Nephron progenitor cell (in vitro differentiated cells): Measurements from ENCODE around the gene SIDT1.

ENCODE experiments used
- DNase-seq: peaks from one replicate; pipeline ENCODE4 v3.0.0; 2021
- H3K27ac Mint-ChIP-seq: 2 replicates; pipeline ENCODE4 v1.8.0; 2021; ENCODE audit warnings: mild to moderate bottlenecking, moderate library complexity, mixed read lengths
- H3K27me3 Mint-ChIP-seq: 2 replicates; pipeline ENCODE4 v1.8.0; 2021; ENCODE audit warnings: mild to moderate bottlenecking, low read depth, mixed read lengths; ENCODE audit not compliant: poor library complexity
- H3K36me3 Mint-ChIP-seq: 2 replicates; pipeline ENCODE4 v1.8.0; 2021; ENCODE audit warnings: low read depth, mixed read lengths
- H3K4me1 Mint-ChIP-seq: 2 replicates; pipeline ENCODE4 v1.8.0; 2021; ENCODE audit warnings: mixed read lengths
- H3K4me3 Mint-ChIP-seq: 2 replicates; pipeline ENCODE4 v1.8.0; 2021; ENCODE audit warnings: mild to moderate bottlenecking, moderate library complexity, mixed read lengths
- H3K9me3 Mint-ChIP-seq: 2 replicates; pipeline ENCODE4 v1.8.0; 2021; ENCODE audit warnings: mild to moderate bottlenecking, moderate library complexity, mixed read lengths
- TF ChIP-seq, protein P1 (sequence below): fragments of 200-600 bp; sonication (generic); IDR thresholded peaks from 2 replicates; pipeline ENCODE4 v1.5.0; 2021; ENCODE audit warnings: antibody characterized with exemption

SIDT1 gene

DNA sequence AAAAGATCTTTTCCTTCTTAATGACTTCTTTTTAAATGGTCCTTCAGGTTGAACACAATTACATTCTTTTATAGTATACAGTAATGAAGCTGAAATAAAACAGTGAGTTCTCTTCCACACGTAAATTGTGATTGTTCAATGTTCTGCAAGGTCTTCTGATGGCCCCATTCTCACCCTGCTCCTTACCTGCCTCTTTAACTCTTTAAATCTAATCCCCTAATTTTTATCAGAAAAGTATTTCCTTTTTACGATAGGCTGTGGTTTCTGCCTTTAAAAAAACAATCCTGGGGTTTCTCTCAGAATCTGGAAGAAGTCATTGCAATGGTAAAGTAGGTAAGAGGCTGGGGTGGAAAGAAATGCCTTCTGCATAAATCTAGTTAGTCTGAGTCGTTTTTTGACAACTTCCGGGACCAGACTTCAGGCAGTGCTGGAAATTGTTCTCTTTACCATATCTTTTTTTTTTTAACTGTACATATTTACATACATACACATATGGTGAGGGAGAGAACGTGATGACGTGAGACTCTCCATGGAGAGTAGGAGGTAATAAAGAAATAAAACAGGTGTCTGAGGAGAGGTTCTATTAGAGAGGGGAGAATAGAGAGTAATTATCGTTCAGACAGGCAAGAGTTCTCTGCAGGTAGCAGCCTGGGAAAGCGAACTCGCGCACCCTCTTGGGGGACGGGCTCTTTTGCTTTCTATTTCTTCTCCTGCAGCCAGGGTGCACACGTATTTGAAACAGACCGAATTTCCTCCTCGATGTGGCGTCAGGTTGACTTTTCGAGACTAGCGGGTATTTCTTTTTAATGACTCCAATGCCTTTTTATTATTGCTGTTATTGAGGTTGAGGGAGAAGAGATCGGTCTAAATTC, at the start of gene SIDT1:
Gene SIDT1 (plus strand): TSS at position 730 of the 872 bp plus-strand sequence. CDS start 467 bp downstream, outside the sequence.
- Mint-ChIP-seq H3K27me3 (peaks cover 100% of the 10 kb centered on the region), H3K27ac (no peak within 1 kb of the TSS), H3K4me3 (peak within 1 kb of the TSS; percentile 90), H3K9me3 (no peaks in the 10 kb centered on the region), H3K4me1 (peaks cover 15% of the 10 kb centered on the region), H3K36me3 (no peaks in the 10 kb centered on the region)
- TF ChIP-seq, protein P1, sequence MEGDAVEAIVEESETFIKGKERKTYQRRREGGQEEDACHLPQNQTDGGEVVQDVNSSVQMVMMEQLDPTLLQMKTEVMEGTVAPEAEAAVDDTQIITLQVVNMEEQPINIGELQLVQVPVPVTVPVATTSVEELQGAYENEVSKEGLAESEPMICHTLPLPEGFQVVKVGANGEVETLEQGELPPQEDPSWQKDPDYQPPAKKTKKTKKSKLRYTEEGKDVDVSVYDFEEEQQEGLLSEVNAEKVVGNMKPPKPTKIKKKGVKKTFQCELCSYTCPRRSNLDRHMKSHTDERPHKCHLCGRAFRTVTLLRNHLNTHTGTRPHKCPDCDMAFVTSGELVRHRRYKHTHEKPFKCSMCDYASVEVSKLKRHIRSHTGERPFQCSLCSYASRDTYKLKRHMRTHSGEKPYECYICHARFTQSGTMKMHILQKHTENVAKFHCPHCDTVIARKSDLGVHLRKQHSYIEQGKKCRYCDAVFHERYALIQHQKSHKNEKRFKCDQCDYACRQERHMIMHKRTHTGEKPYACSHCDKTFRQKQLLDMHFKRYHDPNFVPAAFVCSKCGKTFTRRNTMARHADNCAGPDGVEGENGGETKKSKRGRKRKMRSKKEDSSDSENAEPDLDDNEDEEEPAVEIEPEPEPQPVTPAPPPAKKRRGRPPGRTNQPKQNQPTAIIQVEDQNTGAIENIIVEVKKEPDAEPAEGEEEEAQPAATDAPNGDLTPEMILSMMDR = no peak
- peak; percentile 12 for DNase-seq

DNA sequence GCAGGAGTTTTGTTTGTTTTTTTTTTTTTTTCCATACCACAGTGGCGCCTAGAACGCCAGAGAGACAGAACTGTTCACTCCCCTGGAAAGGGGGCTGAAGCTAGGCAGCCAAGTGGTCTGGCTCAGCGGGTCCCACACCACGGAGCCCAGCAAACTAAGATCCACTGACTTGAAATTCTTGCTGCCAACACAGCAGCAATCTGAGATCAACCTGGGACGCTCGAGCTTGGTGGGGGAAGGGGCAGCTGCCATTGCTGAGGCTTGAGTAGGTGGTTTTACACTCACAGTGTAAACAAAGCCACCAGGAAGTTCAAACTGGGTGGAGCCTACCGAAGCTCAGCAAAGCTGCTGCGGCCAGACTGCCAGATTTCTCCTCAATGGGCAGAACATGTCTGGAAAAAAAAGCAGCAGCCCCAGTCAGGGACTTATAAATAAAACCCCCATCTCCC, 47.2 kb upstream of the SIDT1 start:
- peaks cover 75% of the 10 kb centered on the region for H3K36me3 Mint-ChIP-seq
- H3K27me3 Mint-ChIP-seq = peaks cover 3% of the 10 kb centered on the region
- H3K4me1 Mint-ChIP-seq = no peaks in the 10 kb centered on the region
- peaks cover 53% of the 10 kb centered on the region for H3K9me3 Mint-ChIP-seq
- DNase-seq = no peak
- TF ChIP-seq, protein P1 = no peak
- no peak overlapping the region for H3K27ac Mint-ChIP-seq
- no peak overlapping the region for H3K4me3 Mint-ChIP-seq

DNA sequence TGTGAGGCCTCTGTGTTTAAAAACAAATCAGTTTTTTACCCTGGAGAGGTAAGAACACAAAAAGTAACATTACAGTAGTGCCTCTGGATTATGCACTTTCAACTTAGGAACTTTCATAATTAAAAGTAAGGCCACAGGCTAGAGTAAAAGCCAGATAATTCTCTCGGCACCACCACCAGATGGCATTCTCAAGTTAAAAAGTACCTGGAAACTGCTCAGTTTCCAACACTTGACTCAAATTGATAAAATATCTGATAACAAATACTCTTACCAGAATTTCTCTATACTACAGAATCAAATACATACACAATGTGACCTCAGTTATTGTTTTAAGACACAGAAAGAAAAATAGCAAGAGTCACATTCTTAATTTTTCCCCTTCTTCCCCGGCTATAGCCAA, 37.3 kb upstream of the SIDT1 start:
- DNase-seq = peak; percentile 6
- no peaks in the 10 kb centered on the region for H3K4me1 Mint-ChIP-seq
- no peak overlapping the region for H3K4me3 Mint-ChIP-seq
- no peaks in the 10 kb centered on the region for H3K27me3 Mint-ChIP-seq
- H3K9me3 Mint-ChIP-seq = no peaks in the 10 kb centered on the region
- TF ChIP-seq, protein P1 = peak; percentile 43
- peaks cover 20% of the 10 kb centered on the region for H3K36me3 Mint-ChIP-seq
- no peak overlapping the region for H3K27ac Mint-ChIP-seq

DNA sequence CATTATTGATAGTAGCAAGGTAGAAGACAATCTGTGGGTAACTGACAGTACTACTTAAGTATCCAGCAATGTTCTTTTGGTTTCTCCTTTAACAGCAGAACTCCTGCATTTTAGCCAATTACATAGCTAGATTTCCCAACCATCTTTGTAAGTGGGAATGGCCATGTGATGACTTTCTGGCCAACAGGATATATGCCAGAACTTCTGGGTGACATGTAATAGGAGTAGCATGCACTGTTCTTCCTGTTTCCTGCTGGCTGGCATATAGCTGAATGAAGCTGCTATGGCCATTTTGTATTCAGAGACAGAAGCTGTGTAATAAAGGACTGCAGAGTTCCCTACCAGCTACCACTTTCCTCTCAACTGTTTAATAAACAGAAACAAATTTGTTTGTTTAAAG, 35.4 kb upstream of the SIDT1 start:
- Mint-ChIP-seq H3K36me3 (peaks cover 8% of the 10 kb centered on the region), H3K4me3 (no peak overlapping the region), H3K4me1 (no peaks in the 10 kb centered on the region), H3K27me3 (no peaks in the 10 kb centered on the region), H3K27ac (no peak overlapping the region), H3K9me3 (no peaks in the 10 kb centered on the region)
- DNase-seq = no peak
- TF ChIP-seq, protein P1 = no peak

DNA sequence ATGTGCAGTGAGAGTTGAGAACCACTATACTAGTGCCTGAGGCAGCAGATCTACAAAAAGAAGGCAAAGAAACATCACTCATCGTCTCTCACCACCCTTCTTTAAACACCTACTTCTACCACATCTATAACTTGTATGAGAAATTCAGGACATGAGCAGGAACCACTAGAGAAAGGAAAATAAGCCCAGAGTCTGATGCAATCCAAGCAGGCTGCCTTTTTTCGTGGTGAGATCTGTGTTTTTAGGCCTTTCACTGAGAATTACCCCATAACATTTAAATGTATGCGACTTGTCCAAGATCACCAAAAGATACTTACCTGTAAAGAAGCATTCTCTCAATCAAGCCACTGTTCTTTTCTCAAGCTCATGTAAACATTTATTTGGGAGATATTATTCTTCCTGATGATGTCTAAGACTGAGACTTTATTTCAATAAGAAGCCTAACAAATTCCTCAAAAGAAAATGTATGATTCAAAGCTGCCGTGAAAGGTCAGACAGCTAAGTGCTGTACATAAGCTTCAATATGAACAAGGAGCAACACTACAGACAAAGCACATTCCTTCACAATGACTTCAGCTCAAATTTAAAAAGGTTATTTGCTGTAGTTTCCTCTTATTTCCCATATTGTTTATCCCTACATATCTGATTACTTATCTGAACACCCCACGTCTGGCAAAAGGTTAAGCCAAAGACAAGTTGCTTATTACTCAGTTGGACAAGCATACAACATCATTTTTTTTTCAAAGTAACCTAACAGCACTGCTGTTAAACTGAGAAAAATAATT, 33.9 kb upstream of the SIDT1 start:
- Mint-ChIP-seq H3K4me3 (no peak overlapping the region), H3K9me3 (no peaks in the 10 kb centered on the region), H3K4me1 (no peaks in the 10 kb centered on the region), H3K27ac (peak overlapping the region; percentile 22), H3K27me3 (no peaks in the 10 kb centered on the region), H3K36me3 (peaks cover 13% of the 10 kb centered on the region)
- DNase-seq = no peak
- TF ChIP-seq, protein P1 = no peak
